ENCODE data around the gene SLC41A2.
"Not testable (repeated sequence)": the region's sequence is repeated elsewhere in the genome, so short reads cannot be mapped to it uniquely, and the experiment has no call there.

SLC41A2 gene, protein sequence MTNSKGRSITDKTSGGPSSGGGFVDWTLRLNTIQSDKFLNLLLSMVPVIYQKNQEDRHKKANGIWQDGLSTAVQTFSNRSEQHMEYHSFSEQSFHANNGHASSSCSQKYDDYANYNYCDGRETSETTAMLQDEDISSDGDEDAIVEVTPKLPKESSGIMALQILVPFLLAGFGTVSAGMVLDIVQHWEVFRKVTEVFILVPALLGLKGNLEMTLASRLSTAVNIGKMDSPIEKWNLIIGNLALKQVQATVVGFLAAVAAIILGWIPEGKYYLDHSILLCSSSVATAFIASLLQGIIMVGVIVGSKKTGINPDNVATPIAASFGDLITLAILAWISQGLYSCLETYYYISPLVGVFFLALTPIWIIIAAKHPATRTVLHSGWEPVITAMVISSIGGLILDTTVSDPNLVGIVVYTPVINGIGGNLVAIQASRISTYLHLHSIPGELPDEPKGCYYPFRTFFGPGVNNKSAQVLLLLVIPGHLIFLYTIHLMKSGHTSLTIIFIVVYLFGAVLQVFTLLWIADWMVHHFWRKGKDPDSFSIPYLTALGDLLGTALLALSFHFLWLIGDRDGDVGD

GRCh38 chr12:104958001-104958804 lies at the start of gene SLC41A2:
SLC41A2 (minus strand) TSS chr12:104958290; CDS start chr12:104928527, 29,763 bp downstream.
- peak; percentile 79 to 85 for ATAC-seq

GRCh38 chr12:105001476-105001875 lies 43.4 kb upstream of the SLC41A2 start:
- ATAC-seq: no peak

DNA sequence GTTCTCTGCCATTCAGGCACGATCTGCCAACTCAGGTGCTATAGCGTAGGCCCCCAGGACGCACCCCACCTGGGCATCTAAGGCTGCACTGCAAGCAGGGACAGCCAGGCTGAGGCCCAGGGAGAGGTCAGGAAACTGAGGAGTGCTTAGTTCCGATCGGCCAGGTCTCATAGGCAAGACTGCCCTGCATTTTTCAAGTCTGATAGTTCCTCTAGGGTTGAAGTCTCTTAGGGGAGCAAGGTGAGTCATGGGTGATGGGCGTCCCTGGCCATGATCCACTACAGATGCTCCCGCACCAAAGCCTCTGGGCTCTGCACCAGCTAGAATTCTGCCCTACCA lies 41.2 kb upstream of the SLC41A2 start:
- no peak for ATAC-seq

GRCh38 chr12:104998423-104999346 lies 40.6 kb upstream of the SLC41A2 start:
- ATAC-seq: no peak

GRCh38 chr12:104997541-104997940 lies 39.5 kb upstream of the SLC41A2 start:
- ATAC-seq: no peak

- no peak for ATAC-seq
Measured at GRCh38 chr12:104994336-104994735, 36.2 kb upstream of the SLC41A2 start.

DNA sequence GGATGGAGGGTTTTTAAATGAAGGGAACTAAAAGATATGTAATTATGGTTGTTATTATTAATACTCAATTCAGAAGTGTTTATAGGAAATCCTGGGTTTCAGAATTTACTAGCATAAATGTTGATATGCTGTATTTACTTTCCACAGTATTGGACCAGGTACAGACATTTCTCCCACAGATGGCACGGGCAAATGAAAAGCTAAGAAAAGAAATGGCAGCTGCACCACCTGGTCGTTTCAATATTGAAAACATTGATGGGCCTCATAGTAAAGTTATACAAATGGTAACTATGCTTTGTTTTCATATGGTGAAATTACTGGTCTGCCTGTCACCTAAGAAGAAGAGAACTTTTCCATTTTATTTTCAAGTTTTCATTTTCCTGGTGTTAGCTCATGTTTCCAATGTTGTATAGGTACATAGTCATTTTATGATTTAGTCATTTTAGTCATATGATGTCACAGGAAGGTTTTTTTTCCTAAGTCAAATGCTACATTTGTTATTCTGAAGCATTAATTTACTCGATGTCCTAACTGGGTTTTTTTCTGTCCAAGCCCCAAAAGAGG lies 33.6 kb upstream of the SLC41A2 start:
- no peak for ATAC-seq

DNA sequence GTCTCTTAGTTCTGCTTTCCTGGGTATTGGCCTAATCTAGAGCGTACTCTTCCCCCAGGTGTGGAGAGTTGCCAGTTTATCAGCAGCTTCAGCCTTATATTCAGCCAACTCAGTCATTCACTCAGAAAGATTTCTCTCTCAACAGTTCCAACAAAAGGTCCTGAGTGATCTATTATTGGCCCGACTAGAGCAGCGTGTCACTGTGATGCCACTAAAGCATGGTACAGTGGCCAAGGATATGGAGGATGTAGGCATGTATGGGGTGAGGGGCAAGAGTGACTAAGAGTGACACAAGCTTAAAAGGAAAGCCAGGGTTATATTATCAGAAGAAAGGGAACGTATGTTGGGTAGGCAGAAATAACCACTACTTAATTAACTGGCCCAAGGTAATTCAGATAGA lies 32.9 kb upstream of the SLC41A2 start:
- no peak for ATAC-seq

- ATAC-seq: peak; percentile 98 to 99
Measured at GRCh38 chr12:104986022-104986941, 28.2 kb upstream of the SLC41A2 start, which contains the start of gene NOPCHAP1. NOPCHAP1 (plus strand) TSS chr12:104986316; CDS start chr12:104986353, 37 bp downstream.

DNA sequence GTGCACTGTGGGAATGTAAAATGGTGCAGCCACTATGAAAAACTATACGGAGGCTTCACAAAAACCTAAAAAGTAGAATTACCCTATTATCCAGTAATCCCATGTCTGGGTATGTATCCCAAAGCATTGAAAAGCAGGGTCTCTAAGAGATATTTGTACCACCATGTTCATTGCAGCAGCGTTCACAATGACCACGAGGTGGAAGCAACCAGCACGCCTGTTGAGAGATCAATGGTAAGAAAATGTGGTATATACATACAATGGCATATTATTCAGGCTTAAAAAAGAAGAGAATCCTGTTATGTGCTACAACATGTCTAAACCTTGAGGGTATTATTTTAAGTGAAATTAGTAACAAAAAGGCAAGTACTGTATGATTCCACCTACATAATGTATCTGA lies 27.1 kb upstream of the SLC41A2 start:
- ATAC-seq: no peak

GRCh38 chr12:104977688-104978087 lies 19.6 kb upstream of the SLC41A2 start:
- not testable (repeated sequence) for ATAC-seq

- no peak for ATAC-seq
Measured at GRCh38 chr12:104976703-104977102, 18.6 kb upstream of the SLC41A2 start.

GRCh38 chr12:104975587-104976343 lies 17.7 kb upstream of the SLC41A2 start:
- no peak for ATAC-seq

GRCh38 chr12:104974626-104975290 lies 16.7 kb upstream of the SLC41A2 start:
- ATAC-seq: peak in 1 of 2 donors; percentile 38

- ATAC-seq: no peak
Measured at GRCh38 chr12:104973250-104973649, 15.2 kb upstream of the SLC41A2 start.

- no peak for ATAC-seq
Measured at GRCh38 chr12:104971306-104971705, 13.2 kb upstream of the SLC41A2 start.

DNA sequence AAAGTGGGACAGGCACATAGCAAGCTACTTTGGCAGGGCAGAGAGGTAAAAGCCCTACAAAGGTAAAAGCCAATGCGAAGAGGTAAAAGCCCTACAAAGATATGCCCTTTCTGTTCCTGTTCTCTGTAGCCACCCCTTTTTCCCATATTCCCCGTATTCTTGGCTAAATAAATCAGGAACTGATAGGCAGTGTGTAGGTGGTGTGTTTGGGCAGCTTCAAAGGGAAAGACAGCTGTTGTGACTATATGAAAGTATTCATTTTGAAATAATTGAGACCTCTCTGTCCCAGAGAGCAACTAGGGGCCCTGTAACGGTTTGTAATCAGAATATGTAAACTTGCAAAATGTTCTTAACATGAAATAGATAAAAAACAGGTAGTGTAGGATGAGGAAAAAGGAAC lies 11.3 kb upstream of the SLC41A2 start:
- no peak for ATAC-seq

DNA sequence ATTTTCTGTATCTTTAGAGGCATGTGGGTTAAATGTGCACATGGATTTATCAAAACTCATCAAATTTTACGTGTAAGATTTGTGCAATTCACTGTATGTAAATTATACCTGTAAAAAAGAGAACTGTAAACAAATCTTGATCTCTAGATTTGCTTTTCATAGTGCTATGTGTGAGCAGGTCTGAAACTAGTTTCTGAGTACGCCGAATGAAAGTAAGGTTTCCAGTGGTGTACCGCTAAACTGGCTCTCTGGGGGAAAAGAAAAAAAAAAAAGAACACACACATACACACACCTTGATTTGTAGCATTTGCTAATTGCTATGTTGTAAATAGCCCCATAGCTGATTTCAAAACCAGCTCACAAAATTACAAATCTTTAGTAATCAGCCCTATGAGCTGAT lies 8.6 kb upstream of the SLC41A2 start:
- ATAC-seq: peak in 1 of 2 donors; percentile 36

DNA sequence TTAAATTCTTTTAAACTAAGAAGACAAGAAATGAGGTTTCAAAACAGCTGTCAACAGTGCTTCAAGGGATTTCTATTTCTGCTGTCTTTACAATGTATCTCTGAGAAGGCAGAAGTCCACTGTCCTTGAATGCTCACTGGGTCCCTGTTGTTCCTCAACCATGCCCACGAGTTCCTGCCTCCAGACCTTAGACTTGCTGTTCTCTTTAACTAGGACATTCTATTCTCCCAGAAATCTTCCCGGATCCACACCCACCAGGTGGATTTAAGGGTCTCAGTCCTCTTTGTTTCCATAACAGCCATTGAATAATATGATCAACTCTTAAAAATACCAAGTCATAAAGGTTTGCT lies 6.7 kb upstream of the SLC41A2 start:
- no peak for ATAC-seq

Data from activated CD4-positive, CD25-positive, alpha-beta regulatory T cell treated with anti-CD3 and anti-CD28 coated beads, Interleukin-2, amount 50 U/mL, for 24 hours (primary cell).